Erythroblast (primary cell): ENCODE measurements around the gene TBCEL.

ENCODE experiments used
- GATA1 ChIP-seq: IDR thresholded peaks from 2 replicates; pipeline ENCODE4 v1.6.1; 2011; ENCODE audit warnings: low read depth, mild to moderate bottlenecking, control low read depth, low read length, moderate library complexity
- POLR2A ChIP-seq: IDR thresholded peaks from 2 replicates; pipeline ENCODE4 v1.6.1; 2011; ENCODE audit warnings: mild to moderate bottlenecking, low read length

GRCh38 chr11:120991830-120992686 is 31.8 kb upstream of the TBCEL start:
- TF ChIP-seq POLR2A = no peak
- TF ChIP-seq GATA1 = no peak
